ENCODE results near the gene CAND2.
A peak's percentile ranks its signal among the peaks of the same experiment; 100 is the strongest.

CAND2 gene

DNA sequence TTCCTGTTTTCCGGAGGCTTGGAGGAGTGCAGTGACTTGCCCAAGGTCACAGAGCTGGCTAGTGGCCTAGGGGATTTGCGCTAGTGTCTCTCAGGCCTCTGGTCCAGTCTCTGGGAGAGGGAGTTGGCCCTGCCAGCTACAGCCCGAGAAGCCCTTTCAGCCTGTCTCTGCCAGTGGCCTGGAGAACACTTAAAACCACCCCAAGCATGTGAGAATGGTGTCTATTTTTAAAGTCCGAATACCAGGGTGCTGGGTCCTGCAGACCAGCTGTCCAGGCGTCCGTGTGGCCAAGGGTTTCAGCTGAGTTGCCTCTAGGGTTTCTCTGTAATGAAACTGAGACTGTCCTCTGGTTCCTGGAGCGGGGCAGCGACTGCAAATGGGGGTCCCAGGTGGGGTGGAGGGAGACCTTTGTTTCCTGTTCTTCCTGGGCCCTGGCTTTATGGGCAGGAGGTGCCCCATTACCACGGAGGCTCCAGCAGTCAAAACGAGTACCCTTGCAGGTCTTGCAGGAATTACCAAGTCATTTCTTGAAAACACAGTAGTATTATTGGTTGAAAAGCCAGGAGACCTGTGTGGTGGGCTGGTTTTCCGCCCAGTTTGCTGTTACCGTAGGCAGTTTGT lies 2.2 kb downstream of the CAND2 start:
- peaks cover 5% of the 10 kb centered on the region; the same call in 1 of the 2 replicates for H3K27me3 ChIP-seq (ENCODE audit: low read depth, low read length)
- no peaks in the 10 kb centered on the region for H3K36me3 ChIP-seq (replicated peaks; ENCODE audit: low read depth, low read length)
- no peak overlapping the region for H3K4me3 ChIP-seq (ENCODE audit: low read length)
- H3K4me1 ChIP-seq (ENCODE audit: low read length) = peaks cover 2% of the 10 kb centered on the region; the same call in 1 of the 2 replicates
- no peaks in the 10 kb centered on the region for H3K79me2 ChIP-seq (ENCODE audit: low read length)
- TF ChIP-seq, protein P1, sequence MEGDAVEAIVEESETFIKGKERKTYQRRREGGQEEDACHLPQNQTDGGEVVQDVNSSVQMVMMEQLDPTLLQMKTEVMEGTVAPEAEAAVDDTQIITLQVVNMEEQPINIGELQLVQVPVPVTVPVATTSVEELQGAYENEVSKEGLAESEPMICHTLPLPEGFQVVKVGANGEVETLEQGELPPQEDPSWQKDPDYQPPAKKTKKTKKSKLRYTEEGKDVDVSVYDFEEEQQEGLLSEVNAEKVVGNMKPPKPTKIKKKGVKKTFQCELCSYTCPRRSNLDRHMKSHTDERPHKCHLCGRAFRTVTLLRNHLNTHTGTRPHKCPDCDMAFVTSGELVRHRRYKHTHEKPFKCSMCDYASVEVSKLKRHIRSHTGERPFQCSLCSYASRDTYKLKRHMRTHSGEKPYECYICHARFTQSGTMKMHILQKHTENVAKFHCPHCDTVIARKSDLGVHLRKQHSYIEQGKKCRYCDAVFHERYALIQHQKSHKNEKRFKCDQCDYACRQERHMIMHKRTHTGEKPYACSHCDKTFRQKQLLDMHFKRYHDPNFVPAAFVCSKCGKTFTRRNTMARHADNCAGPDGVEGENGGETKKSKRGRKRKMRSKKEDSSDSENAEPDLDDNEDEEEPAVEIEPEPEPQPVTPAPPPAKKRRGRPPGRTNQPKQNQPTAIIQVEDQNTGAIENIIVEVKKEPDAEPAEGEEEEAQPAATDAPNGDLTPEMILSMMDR (IDR thresholded peaks at IDR 0.05; ENCODE audit: low read depth, low read length) = no peak
- TF ChIP-seq EZH2phosphoT487 (IDR thresholded peaks at IDR 0.05; ENCODE audit: low read depth) = no peak
- H3K4me2 ChIP-seq (ENCODE audit: low read length) = no peak overlapping the region
- no peak overlapping the region for H3K9ac ChIP-seq (ENCODE audit: low read length)
- no peaks in the 10 kb centered on the region for H4K20me1 ChIP-seq (ENCODE audit: insufficient read depth, low read length)
- no peaks in the 10 kb centered on the region for H3K9me3 ChIP-seq (ENCODE audit: insufficient read depth, low read length)
- peak overlapping the region; percentile 27; the same call in 1 of the 2 replicates for H2AFZ ChIP-seq (ENCODE audit: low read depth, low read length)
- H3K27ac ChIP-seq (ENCODE audit: low read length) = no peak overlapping the region

DNA sequence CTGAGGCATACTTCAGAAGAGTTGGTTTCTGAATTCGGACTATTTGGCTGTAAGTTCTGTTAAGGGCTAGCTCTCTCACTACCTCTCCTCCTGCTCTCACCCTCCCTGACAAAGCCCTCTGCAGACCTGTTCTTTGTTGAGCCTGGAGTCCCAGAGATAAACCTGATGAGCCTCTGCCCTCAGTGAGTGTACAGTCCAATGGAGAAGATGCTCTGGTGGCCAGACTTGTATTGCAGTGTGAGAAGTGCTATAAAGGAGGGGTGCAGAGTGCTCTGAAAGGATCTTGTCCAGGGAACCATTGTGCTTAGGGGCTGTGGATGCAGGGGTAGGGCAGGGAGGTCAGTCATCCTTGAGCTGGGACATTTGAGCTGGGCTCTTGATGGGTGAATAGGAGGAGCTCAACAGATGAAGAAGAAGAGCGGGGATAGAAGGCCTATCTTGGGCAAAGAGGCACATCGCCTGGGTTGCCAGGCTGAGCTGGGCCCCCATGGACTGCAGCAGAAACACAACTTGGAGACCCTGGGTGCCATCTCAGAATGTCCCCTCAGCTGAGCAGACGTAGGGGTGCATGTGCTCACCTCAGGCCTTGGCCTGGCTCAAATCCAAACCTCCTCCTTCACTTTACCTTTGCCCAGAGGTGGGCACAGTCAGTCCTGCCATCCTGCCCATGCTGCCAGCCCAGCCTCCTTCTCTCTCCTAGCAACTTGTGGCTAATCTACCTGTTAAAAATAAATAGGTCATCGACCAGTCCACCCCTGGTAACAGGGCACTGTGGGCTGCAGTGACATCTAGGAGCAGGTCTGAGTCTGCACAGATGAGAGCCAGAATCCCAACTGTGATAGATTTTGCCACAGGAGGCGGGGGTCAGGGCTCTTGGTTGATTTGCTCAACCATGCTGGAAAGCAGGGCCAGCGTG lies 3.3 kb downstream of the CAND2 start:
- no peak overlapping the region for H2AFZ ChIP-seq (ENCODE audit: low read depth, low read length)
- H3K27me3 ChIP-seq (ENCODE audit: low read depth, low read length) = peaks cover 10% of the 10 kb centered on the region; the same call in 1 of the 2 replicates
- H4K20me1 ChIP-seq (ENCODE audit: insufficient read depth, low read length) = no peaks in the 10 kb centered on the region
- no peak overlapping the region for H3K27ac ChIP-seq (ENCODE audit: low read length)
- H3K4me2 ChIP-seq (ENCODE audit: low read length) = no peak overlapping the region
- H3K36me3 ChIP-seq (replicated peaks; ENCODE audit: low read depth, low read length) = no peaks in the 10 kb centered on the region
- no peak overlapping the region for H3K9ac ChIP-seq (ENCODE audit: low read length)
- H3K4me1 ChIP-seq (ENCODE audit: low read length) = peaks cover 2% of the 10 kb centered on the region; the same call in 1 of the 2 replicates
- no peaks in the 10 kb centered on the region for H3K79me2 ChIP-seq (ENCODE audit: low read length)
- no peak overlapping the region for H3K4me3 ChIP-seq (ENCODE audit: low read length)
- no peaks in the 10 kb centered on the region for H3K9me3 ChIP-seq (ENCODE audit: insufficient read depth, low read length)
- no peak for TF ChIP-seq EZH2phosphoT487 (IDR thresholded peaks at IDR 0.05; ENCODE audit: low read depth)
- TF ChIP-seq, protein P1 (IDR thresholded peaks at IDR 0.05; ENCODE audit: low read depth, low read length) = no peak

DNA sequence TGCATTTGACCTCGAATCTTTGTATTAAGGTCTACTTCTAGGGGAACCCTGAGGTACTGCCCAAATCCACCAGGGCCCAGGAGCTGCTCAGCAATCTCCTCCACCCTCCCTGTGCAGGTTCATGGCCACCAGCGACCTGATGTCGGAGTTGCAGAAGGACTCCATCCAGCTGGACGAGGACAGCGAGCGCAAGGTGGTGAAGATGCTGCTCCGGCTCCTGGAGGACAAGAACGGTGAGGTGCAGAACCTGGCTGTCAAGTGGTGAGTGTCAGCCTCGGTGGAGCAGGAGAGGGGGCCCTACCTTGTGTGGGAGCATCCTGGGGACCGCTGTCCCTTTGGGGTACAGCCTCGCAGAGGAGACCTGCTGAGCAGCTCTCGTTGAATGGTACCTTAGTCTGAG lies 6.9 kb downstream of the CAND2 start:
- TF ChIP-seq, protein P1 (IDR thresholded peaks at IDR 0.05; ENCODE audit: low read depth, low read length) = no peak
- TF ChIP-seq EZH2phosphoT487 (IDR thresholded peaks at IDR 0.05; ENCODE audit: low read depth) = no peak
- Histone ChIP-seq H2AFZ (ENCODE audit: low read depth, low read length) (no peak overlapping the region), H3K9me3 (ENCODE audit: insufficient read depth, low read length) (no peaks in the 10 kb centered on the region), H3K79me2 (ENCODE audit: low read length) (no peaks in the 10 kb centered on the region), H3K36me3 (replicated peaks; ENCODE audit: low read depth, low read length) (no peaks in the 10 kb centered on the region), H4K20me1 (ENCODE audit: insufficient read depth, low read length) (no peaks in the 10 kb centered on the region), H3K9ac (ENCODE audit: low read length) (no peak overlapping the region), H3K4me3 (ENCODE audit: low read length) (no peak overlapping the region), H3K27me3 (ENCODE audit: low read depth, low read length) (peaks cover 24% of the 10 kb centered on the region; the same call in 1 of the 2 replicates), H3K4me2 (ENCODE audit: low read length) (no peak overlapping the region), H3K4me1 (ENCODE audit: low read length) (no peaks in the 10 kb centered on the region), H3K27ac (ENCODE audit: low read length) (no peak overlapping the region)

DNA sequence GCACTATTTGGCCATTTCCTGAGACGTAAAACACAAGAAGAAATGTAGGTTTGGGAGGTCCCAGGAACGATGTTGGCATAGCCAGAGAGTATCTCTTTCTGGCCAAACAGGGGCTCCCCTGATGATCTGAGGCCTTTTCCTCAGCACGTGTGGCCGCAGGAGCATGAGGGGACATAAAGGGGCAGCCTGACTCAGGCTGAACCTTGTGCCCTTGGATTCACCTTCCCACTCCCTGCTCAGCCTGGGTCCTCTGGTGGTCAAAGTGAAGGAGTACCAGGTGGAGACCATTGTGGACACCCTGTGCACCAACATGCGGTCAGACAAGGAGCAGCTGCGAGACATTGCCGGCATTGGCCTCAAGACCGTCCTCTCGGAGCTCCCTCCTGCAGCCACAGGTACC lies 10.6 kb downstream of the CAND2 start:
- Histone ChIP-seq H3K27me3 (ENCODE audit: low read depth, low read length) (peaks cover 35% of the 10 kb centered on the region), H3K79me2 (ENCODE audit: low read length) (no peaks in the 10 kb centered on the region), H3K4me1 (ENCODE audit: low read length) (peaks cover 10% of the 10 kb centered on the region), H3K9ac (ENCODE audit: low read length) (no peak overlapping the region), H4K20me1 (ENCODE audit: insufficient read depth, low read length) (no peaks in the 10 kb centered on the region), H3K4me2 (ENCODE audit: low read length) (no peak overlapping the region), H3K9me3 (ENCODE audit: insufficient read depth, low read length) (no peaks in the 10 kb centered on the region), H3K27ac (ENCODE audit: low read length) (no peak overlapping the region), H3K36me3 (replicated peaks; ENCODE audit: low read depth, low read length) (no peaks in the 10 kb centered on the region), H2AFZ (ENCODE audit: low read depth, low read length) (no peak overlapping the region), H3K4me3 (ENCODE audit: low read length) (no peak overlapping the region)
- no peak for TF ChIP-seq EZH2phosphoT487 (IDR thresholded peaks at IDR 0.05; ENCODE audit: low read depth)
- TF ChIP-seq, protein P1 (IDR thresholded peaks at IDR 0.05; ENCODE audit: low read depth, low read length) = no peak

Measured in OCI-LY3 (cell line).